HEK293T (cell line): ENCODE measurements around the gene MANSC1.

Experiments
- CTCF ChIA-PET: fragments of 350-600 bp; formaldehyde crosslinking; extraction: SDS; loops from one replicate; lab custom pipeline; 2021; ENCODE audit warnings: antibody characterized with exemption, inconsistent platforms; lab: Yijun Ruan, JAX
- POLR2A ChIA-PET: fragments of 350-600 bp; formaldehyde crosslinking; extraction: SDS; loops from one replicate; lab custom pipeline; 2020; ENCODE audit warnings: antibody characterized with exemption, inconsistent platforms; lab: Yijun Ruan, JAX
- DNase-seq: peaks from one replicate; pipeline ENCODE4 v3.0.0; 2012; ENCODE audit warnings: mixed read lengths; ENCODE audit errors: extremely low spot score
- ARNT ChIP-seq: fragments of 450-650 bp; IDR thresholded peaks from 2 replicates; pipeline ENCODE4 v1.6.1; 2017; ENCODE audit warnings: mild to moderate bottlenecking
- BHLHE40 ChIP-seq: fragments of 450-650 bp; IDR thresholded peaks from 2 replicates; pipeline ENCODE4 v1.6.1; 2016; ENCODE audit warnings: mild to moderate bottlenecking, moderate library complexity, borderline replicate concordance
- CTBP1 ChIP-seq: fragments of 450-650 bp; IDR thresholded peaks from 2 replicates; pipeline ENCODE4 v1.6.1; 2016; ENCODE audit warnings: borderline replicate concordance
- ELF4 ChIP-seq: fragments of 450-650 bp; IDR thresholded peaks from 2 replicates; pipeline ENCODE4 v1.6.1; 2017; ENCODE audit warnings: antibody characterized with exemption
- FOXA1 ChIP-seq: fragments of 450-650 bp; IDR thresholded peaks from 2 replicates; pipeline ENCODE4 v1.6.1; 2016; ENCODE audit warnings: mild to moderate bottlenecking
- FOXK2 ChIP-seq: fragments of 450-650 bp; IDR thresholded peaks from 2 replicates; pipeline ENCODE4 v1.6.1; 2016; ENCODE audit warnings: mild to moderate bottlenecking
- FOXM1 ChIP-seq: fragments of 450-650 bp; IDR thresholded peaks from 2 replicates; pipeline ENCODE4 v1.6.1; 2017; ENCODE audit warnings: mild to moderate bottlenecking, borderline replicate concordance
- HDGF ChIP-seq: fragments of 450-650 bp; IDR thresholded peaks from 2 replicates; pipeline ENCODE4 v1.6.1; 2017; ENCODE audit warnings: antibody characterized with exemption, borderline replicate concordance
- L3MBTL2 ChIP-seq: fragments of 450-650 bp; conservative IDR thresholded peaks from 2 replicates; pipeline ENCODE4 v1.6.1; 2016; ENCODE audit warnings: mild to moderate bottlenecking
- LEF1 ChIP-seq: fragments of 450-650 bp; IDR thresholded peaks from 2 replicates; pipeline ENCODE4 v1.6.1; 2017; ENCODE audit warnings: mild to moderate bottlenecking, borderline replicate concordance
- NFRKB ChIP-seq: fragments of 450-650 bp; IDR thresholded peaks from 2 replicates; pipeline ENCODE4 v1.6.1; 2016; ENCODE audit warnings: mild to moderate bottlenecking, moderate library complexity
- SP1 ChIP-seq: fragments of 450-650 bp; IDR thresholded peaks from 2 replicates; pipeline ENCODE4 v1.6.1; 2017
- SUZ12 ChIP-seq: fragments of 450-650 bp; IDR thresholded peaks from 2 replicates; pipeline ENCODE4 v1.6.1; 2016; ENCODE audit warnings: mild to moderate bottlenecking
- TARDBP ChIP-seq: fragments of 450-650 bp; IDR thresholded peaks from 2 replicates; pipeline ENCODE4 v1.6.1; 2016
- ZNF384 ChIP-seq: fragments of 450-650 bp; IDR thresholded peaks from 2 replicates; pipeline ENCODE4 v1.6.1; 2016
- TF ChIP-seq, protein P1 (sequence below): fragments of 450-650 bp; IDR thresholded peaks from 2 replicates; pipeline ENCODE4 v1.6.1; 2016

The MANSC1 gene

DNA sequence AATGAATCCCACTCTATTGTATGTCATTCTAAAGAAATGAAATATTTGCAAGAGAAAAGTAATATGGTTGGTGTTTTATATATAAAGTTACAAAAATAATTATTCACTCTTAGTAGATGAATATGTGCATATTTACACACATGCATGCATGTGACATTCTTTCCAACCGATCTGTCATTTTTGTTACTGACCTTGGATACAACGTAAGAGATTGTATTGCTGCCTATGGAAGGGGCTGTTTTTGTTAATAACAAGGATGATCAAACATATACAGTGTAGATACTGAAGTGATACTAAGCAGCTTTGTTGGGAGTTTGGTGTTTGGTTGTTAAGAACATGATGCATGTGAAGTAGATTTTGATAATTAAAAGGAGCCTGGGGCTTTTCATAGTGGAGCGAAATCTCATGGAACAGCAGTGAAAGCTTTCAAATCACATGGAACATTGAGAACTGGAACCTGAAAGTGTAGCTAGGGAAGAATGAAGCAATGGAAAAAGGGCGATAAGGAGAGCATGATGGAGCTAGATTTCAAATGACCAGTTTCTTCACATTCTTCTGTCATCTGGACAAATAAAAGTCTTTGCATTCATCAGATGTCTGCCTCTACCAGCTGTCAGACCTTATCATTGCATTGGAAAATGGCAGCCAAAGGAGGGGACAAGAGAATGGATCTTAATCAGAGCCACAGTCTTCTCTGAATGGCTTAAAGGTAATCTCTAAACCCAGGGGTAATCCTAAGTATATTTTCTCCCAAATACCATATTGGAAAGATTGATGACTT lies 16.8 kb upstream of the MANSC1 start:
- TF ChIP-seq L3MBTL2 (no peak), BHLHE40 (no peak), SP1 (no peak), HDGF (no peak), ARNT (no peak), CTBP1 (no peak), FOXM1 (no peak), ZNF384 (no peak), TARDBP (no peak), LEF1 (no peak), SUZ12 (no peak), ELF4 (no peak), NFRKB (no peak), FOXA1 (no peak), FOXK2 (no peak)
- TF ChIP-seq, protein P1, sequence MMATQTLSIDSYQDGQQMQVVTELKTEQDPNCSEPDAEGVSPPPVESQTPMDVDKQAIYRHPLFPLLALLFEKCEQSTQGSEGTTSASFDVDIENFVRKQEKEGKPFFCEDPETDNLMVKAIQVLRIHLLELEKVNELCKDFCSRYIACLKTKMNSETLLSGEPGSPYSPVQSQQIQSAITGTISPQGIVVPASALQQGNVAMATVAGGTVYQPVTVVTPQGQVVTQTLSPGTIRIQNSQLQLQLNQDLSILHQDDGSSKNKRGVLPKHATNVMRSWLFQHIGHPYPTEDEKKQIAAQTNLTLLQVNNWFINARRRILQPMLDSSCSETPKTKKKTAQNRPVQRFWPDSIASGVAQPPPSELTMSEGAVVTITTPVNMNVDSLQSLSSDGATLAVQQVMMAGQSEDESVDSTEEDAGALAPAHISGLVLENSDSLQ, result no peak
- no peak for DNase-seq
- POLR2A ChIA-PET, result interaction anchor here (0.9 to 3.3 kb wide), 2 partner anchors 10 to 17 kb away, joined by 3 to 21 read pairs; partner anchors contain the start of genes BORCS5 and MANSC1
- CTCF ChIA-PET, result interaction anchor here (0.9 to 1.4 kb wide), 2 partner anchors 196 to 334 kb away, joined by 3 to 4 read pairs; partner anchors contain the start of gene DUSP16

DNA sequence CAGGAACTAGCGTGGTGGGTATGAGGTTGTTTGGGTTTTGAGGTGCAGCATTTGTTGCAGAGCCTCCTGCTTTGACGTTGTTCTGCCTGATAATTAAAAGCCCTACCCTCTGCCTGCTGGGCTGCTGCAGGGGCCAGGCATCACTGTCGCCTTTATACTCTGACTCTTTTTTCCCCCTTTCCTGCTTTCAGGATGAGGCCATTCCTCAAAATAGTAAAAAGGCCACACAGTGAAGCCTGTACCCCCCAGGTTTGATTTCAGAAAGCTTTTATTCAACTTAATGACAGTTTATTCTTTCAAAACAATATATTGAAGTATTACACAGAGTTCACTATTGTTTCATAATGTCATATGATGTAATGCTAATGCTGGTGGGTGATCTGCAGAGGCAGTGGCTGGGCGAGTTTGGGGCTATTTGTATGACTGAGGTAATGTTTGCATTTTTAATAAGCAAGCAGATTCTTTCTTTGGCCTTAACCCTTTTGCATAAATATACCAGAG lies 15.9 kb upstream of the MANSC1 start:
- CTCF ChIA-PET, result interaction anchor here (0.6 to 1.0 kb wide), 2 partner anchors 290 to 357 kb away, joined by 3 to 9 read pairs; no protein-coding TSS in a partner anchor
- no peak for DNase-seq
- POLR2A ChIA-PET, result interaction anchor here (0.9 to 3.3 kb wide), 2 partner anchors 9 to 16 kb away, joined by 3 to 21 read pairs; partner anchors contain the start of genes BORCS5 and MANSC1
- TF ChIP-seq FOXK2 (no peak), SP1 (no peak), LEF1 (no peak), FOXM1 (no peak), BHLHE40 (no peak), CTBP1 (no peak), HDGF (no peak), FOXA1 (no peak), L3MBTL2 (no peak), TARDBP (no peak), SUZ12 (no peak), ARNT (no peak), ELF4 (no peak), NFRKB (no peak), ZNF384 (no peak)
- TF ChIP-seq, protein P1, result no peak

DNA sequence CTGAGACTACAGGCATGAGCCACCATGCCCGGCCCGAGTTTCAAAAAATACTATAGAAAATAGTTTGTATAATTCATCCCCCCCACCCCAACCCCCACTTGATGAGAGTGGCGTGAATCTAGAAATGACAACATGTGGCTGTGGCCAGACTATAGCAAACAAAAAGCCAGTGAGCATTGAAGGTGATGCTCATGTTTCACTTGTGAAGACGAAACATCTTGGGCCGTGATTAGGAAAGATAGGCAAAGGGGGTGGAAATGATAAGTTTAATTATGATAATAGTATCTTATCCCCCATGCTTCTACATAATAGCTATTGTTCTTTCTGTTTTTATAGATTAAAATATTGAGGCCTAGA lies 15.4 kb upstream of the MANSC1 start:
- ChIA-PET POLR2A (interaction anchor here (3.3 kb wide), 1 partner anchor 9 kb away, joined by 21 read pairs; the partner anchor contains the start of gene BORCS5), CTCF (interaction anchor here (0.6 to 1.0 kb wide), 2 partner anchors 290 to 357 kb away, joined by 3 to 9 read pairs; no protein-coding TSS in a partner anchor)
- no peak for TF ChIP-seq FOXK2
- no peak for TF ChIP-seq ELF4
- TF ChIP-seq ZNF384, result no peak
- TF ChIP-seq ARNT, result no peak
- TF ChIP-seq LEF1, result no peak
- TF ChIP-seq SUZ12, result no peak
- TF ChIP-seq BHLHE40, result no peak
- no peak for TF ChIP-seq FOXM1
- no peak for TF ChIP-seq HDGF
- no peak for TF ChIP-seq NFRKB
- TF ChIP-seq FOXA1, result no peak
- no peak for TF ChIP-seq L3MBTL2
- DNase-seq, result no peak

DNA sequence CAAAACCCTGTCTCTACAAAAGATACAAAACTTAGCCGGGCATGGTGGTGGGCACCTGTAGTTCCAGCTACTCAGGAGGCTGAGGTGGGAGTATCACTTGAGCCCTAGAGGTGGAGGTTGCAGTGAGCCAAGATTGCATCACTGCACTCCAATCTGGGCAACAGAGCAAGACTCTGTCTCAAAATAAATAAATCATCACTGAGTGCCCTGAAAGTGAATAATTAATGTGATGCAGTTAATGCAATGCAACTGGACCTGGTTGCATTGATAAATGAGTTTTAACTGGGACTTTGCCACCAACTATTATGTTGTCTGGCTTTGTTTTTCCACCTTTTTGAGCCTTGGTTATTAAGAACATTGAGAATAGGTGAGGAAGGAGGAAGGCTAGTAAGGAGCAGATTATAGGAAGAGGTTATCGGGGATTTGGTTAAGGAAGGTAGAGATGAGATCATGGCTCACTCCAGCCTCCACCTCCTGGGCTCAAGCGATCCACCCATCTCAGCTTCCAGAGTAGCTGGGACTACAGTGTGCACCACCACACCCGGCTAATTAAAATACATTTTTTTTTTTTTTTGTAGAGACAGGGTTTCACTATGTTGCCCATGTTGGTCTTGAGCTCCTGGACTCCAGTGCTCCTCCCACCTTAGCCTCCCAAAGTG lies 14.9 kb upstream of the MANSC1 start:
- no peak for DNase-seq
- TF ChIP-seq ELF4, result no peak
- TF ChIP-seq ARNT, result no peak
- no peak for TF ChIP-seq TARDBP
- TF ChIP-seq, protein P1, result no peak
- no peak for TF ChIP-seq NFRKB
- TF ChIP-seq L3MBTL2, result no peak
- no peak for TF ChIP-seq ZNF384
- TF ChIP-seq CTBP1, result no peak
- ChIA-PET CTCF (no interaction called here), POLR2A (interaction anchor here (3.3 kb wide), 1 partner anchor 8 kb away, joined by 21 read pairs; the partner anchor contains the start of gene BORCS5)

DNA sequence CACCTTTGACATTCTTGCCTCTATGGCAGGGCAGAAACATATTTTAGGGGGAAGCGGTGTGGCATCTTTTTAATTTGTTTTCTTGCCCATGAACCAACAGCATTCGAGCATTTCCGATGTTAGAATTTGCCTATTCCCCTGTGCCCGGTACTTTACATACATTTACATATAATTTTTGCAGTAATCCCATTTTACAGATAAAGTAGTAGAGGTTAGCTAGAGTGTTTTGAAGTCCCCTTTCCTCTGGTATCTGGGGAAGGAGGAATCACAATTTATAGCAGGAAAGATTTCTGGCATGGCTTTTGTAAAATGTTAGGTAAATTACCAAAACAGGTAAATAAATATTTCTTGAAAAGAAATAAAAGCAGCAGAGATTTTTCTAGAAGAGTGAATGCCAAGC lies 8.5 kb upstream of the MANSC1 start:
- ChIA-PET CTCF (interaction anchor here (0.6 kb wide), 2 partner anchors 22 to 515 kb away, joined by 3 read pairs; no protein-coding TSS in a partner anchor), POLR2A (interaction anchor here (0.9 to 2.5 kb wide), 4 partner anchors 9 to 360 kb away, joined by 3 to 9 read pairs (median 7); partner anchors contain the start of gene MANSC1)
- no peak for TF ChIP-seq SP1
- TF ChIP-seq NFRKB, result no peak
- no peak for TF ChIP-seq ARNT
- no peak for TF ChIP-seq LEF1
- TF ChIP-seq BHLHE40, result no peak
- TF ChIP-seq ZNF384, result no peak
- no peak for TF ChIP-seq FOXA1
- no peak for TF ChIP-seq FOXK2
- no peak for TF ChIP-seq FOXM1
- no peak for TF ChIP-seq SUZ12
- no peak for TF ChIP-seq TARDBP
- TF ChIP-seq, protein P1, result no peak
- TF ChIP-seq HDGF, result no peak
- TF ChIP-seq L3MBTL2, result no peak
- no peak for TF ChIP-seq ELF4
- TF ChIP-seq CTBP1, result no peak
- DNase-seq, result no peak
